Tibial nerve (tissue), 3 donors: ENCODE data around the gene PDGFB.

Experiments used
- POLR2A ChIP-seq, 2 donors: fragments of 450-650 bp; IDR thresholded peaks; one replicate each; pipeline ENCODE4 v1.6.1; 2017; ENCODE audit warnings: antibody characterized with exemption in 2 of 2, mild to moderate bottlenecking in 2 of 2, moderate library complexity in 2 of 2
- TF ChIP-seq, protein P1 (sequence below), 5 experiments: fragments of 200-600 bp in 3 of 5; fragments of 450-650 bp in 2 of 5; sonication (generic) in 3 of 5; IDR thresholded peaks; one replicate each; pipeline ENCODE4 v1.5.1; 2016 to 2019; ENCODE audit warnings: antibody characterized with exemption in 5 of 5, mild to moderate bottlenecking in 3 of 5, moderate library complexity in 2 of 5

DNA sequence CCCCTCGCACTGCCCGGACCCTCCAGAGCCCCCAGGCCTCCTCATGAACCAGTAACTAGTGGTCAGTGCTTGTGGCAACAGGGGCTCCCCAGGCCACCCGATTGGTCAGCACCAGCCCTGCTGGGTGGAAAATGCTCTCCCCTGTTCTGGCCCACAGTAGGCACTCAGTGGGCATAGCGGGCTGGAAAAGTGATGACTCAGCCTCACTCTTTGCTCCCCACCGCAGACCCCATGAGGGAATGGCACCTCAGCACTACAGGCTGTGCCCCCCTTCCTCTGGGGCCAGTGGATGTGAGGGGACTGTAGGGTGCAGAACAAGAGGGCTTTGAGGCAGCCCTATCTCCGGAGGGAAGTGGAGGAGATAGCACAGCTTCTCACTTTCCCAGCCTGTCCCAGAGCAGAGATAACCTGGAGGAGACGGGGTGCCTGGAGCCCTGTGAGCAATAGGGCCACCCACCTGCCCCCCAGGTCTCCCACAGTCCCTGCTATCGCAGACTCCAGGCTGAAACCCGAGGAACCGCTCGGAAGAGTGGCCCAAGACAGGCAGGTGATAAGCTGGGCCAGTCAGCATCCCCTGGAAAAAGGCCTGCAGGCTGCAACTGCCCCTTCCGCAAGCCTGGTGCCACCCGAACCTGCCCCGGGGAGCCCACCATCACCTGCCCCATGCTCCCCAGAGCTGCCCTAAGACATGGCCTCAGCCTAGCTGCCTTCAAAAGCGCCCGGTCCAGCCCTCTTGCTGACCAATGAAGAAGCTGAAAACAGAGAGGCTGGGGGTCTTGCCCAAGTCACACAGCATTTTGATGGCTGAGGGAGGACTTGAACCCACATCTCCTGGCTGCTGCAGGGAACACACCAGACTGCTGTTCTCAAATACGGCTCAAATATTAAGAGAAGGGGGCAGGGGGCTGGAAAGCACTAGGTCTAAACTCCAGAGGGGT lies 29.4 kb upstream of the PDGFB start:
- TF ChIP-seq, protein P1, sequence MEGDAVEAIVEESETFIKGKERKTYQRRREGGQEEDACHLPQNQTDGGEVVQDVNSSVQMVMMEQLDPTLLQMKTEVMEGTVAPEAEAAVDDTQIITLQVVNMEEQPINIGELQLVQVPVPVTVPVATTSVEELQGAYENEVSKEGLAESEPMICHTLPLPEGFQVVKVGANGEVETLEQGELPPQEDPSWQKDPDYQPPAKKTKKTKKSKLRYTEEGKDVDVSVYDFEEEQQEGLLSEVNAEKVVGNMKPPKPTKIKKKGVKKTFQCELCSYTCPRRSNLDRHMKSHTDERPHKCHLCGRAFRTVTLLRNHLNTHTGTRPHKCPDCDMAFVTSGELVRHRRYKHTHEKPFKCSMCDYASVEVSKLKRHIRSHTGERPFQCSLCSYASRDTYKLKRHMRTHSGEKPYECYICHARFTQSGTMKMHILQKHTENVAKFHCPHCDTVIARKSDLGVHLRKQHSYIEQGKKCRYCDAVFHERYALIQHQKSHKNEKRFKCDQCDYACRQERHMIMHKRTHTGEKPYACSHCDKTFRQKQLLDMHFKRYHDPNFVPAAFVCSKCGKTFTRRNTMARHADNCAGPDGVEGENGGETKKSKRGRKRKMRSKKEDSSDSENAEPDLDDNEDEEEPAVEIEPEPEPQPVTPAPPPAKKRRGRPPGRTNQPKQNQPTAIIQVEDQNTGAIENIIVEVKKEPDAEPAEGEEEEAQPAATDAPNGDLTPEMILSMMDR (IDR thresholded peaks at IDR 0.05), result no peak
- no peak for TF ChIP-seq POLR2A (IDR thresholded peaks at IDR 0.05)
